GM23338 (cell line): ENCODE results near the gene MECP2. TPM values are rescaled to one million over a fixed set of nuclear protein-coding genes. Genes with fewer than 3 reads are reported as not detected.

Source experiments
- ATAC-seq: fragments of 200-7000 bp; cut with Tn5 transposase; 3 replicates; pipeline ENCODE4 v1.9.1; 2020
- DNase-seq: peaks from one replicate; pipeline ENCODE4 v3.0.0-alpha.2; 2015; ENCODE audit warnings: low spot score
- H2AFZ ChIP-seq: fragments of 200-600 bp; sonication (generic); 2 replicates; pipeline ENCODE4 v1.8.0; 2016; ENCODE audit warnings: antibody characterized with exemption, mild to moderate bottlenecking, moderate library complexity
- H3F3A ChIP-seq: fragments of 200-600 bp; sonication (generic); replicated peaks from 2 replicates; pipeline ENCODE4 v1.8.0; 2017; ENCODE audit warnings: antibody characterized with exemption, mixed run types, low read depth
- H3K27ac ChIP-seq: fragments of 200-600 bp; sonication (generic); 2 replicates; pipeline ENCODE4 v1.6.1; 2016; ENCODE audit warnings: low read depth
- H3K27me3 ChIP-seq: fragments of 200-600 bp; sonication (generic); 2 replicates; pipeline ENCODE4 v1.8.0; 2016; ENCODE audit warnings: mild to moderate bottlenecking, mixed run types, moderate library complexity; ENCODE audit not compliant: insufficient read depth
- H3K36me3 ChIP-seq: fragments of 200-600 bp; sonication (generic); 2 replicates; pipeline ENCODE4 v1.8.0; 2016; ENCODE audit warnings: mild to moderate bottlenecking; ENCODE audit not compliant: insufficient read depth
- H3K4me1 ChIP-seq: fragments of 200-600 bp; sonication (generic); 2 replicates; pipeline ENCODE4 v1.8.0; 2016; ENCODE audit warnings: mild to moderate bottlenecking, moderate library complexity; ENCODE audit not compliant: insufficient read depth
- H3K4me2 ChIP-seq: fragments of 200-600 bp; sonication (generic); 2 replicates; pipeline ENCODE4 v1.7.1; 2017; ENCODE audit warnings: mixed run types
- H3K4me3 ChIP-seq: fragments of 200-600 bp; sonication (generic); 2 replicates; pipeline ENCODE4 v1.6.1; 2016; ENCODE audit warnings: mixed run types
- H3K79me2 ChIP-seq: fragments of 200-600 bp; sonication (generic); replicated peaks from 2 replicates; pipeline ENCODE4 v1.8.0; 2017; ENCODE audit warnings: mild to moderate bottlenecking; ENCODE audit not compliant: insufficient read depth
- H3K9me2 ChIP-seq: fragments of 200-600 bp; sonication (generic); 2 replicates; pipeline ENCODE4 v1.8.0; 2017; ENCODE audit not compliant: insufficient read depth
- H4K20me1 ChIP-seq: fragments of 200-600 bp; sonication (generic); replicated peaks from 2 replicates; pipeline ENCODE4 v1.8.0; 2017; ENCODE audit warnings: mild to moderate bottlenecking; ENCODE audit not compliant: insufficient read depth
- H3K27ac Mint-ChIP-seq: 2 replicates; pipeline ENCODE4 v1.8.0; 2020; ENCODE audit warnings: inconsistent platforms, mild to moderate bottlenecking, moderate library complexity, mixed read lengths
- H3K27me3 Mint-ChIP-seq: 3 replicates; pipeline ENCODE4 v1.8.0; 2022; ENCODE audit warnings: low read depth, mild to moderate bottlenecking, moderate library complexity, mixed read lengths, inconsistent platforms; ENCODE audit not compliant: insufficient read depth, poor library complexity
- H3K36me3 Mint-ChIP-seq: 3 replicates; pipeline ENCODE4 v1.8.0; 2021; ENCODE audit warnings: low read depth, mild to moderate bottlenecking, inconsistent platforms, moderate library complexity, mixed read lengths
- H3K4me1 Mint-ChIP-seq: 3 replicates; pipeline ENCODE4 v1.8.0; 2020; ENCODE audit warnings: mild to moderate bottlenecking, inconsistent platforms, mixed read lengths
- H3K4me3 Mint-ChIP-seq: 3 replicates; pipeline ENCODE4 v1.8.0; 2021; ENCODE audit warnings: moderate library complexity, mild to moderate bottlenecking, inconsistent platforms, mixed read lengths
- H3K9me3 Mint-ChIP-seq: 3 replicates; pipeline ENCODE4 v1.8.0; 2020; ENCODE audit warnings: moderate library complexity, mild to moderate bottlenecking, inconsistent platforms, mixed read lengths
- EZH2 ChIP-seq: fragments of 200-600 bp; sonication (generic); IDR thresholded peaks from one replicate; pipeline ENCODE4 v1.8.0; 2017; ENCODE audit warnings: antibody characterized with exemption, mild to moderate bottlenecking, low read depth; ENCODE audit not compliant: unreplicated experiment
- EZH2phosphoT487 ChIP-seq: fragments of 200-600 bp; sonication (generic); IDR thresholded peaks from one replicate; pipeline ENCODE4 v1.8.1; 2018; ENCODE audit warnings: antibody characterized with exemption; ENCODE audit not compliant: unreplicated experiment
- JUNB ChIP-seq: IDR thresholded peaks from one replicate; pipeline ENCODE4 v1.6.1; 2016; ENCODE audit warnings: antibody characterized with exemption; ENCODE audit not compliant: unreplicated experiment
- NANOG ChIP-seq: IDR thresholded peaks from 2 replicates; pipeline ENCODE4 v1.6.1; 2016; ENCODE audit warnings: antibody characterized with exemption, borderline replicate concordance
- POLR2AphosphoS5 ChIP-seq: IDR thresholded peaks from 2 replicates; pipeline ENCODE4 v1.6.1; 2016; ENCODE audit warnings: antibody characterized with exemption, low read depth
- ZNF114 ChIP-seq: fragments of 250-450 bp; sonication (Bioruptor Pico); IDR thresholded peaks from 2 replicates; pipeline ENCODE4 v1.5.0; 2020; ENCODE audit warnings: mild to moderate bottlenecking, moderate library complexity
- ZNF331 ChIP-seq: fragments of 250-450 bp; sonication (Bioruptor Pico); IDR thresholded peaks from 2 replicates; pipeline ENCODE4 v1.5.0; 2020; ENCODE audit warnings: low read depth, mild to moderate bottlenecking, moderate library complexity
- polyA plus RNA-seq: library from polyadenylated mRNA; unstranded; fragments of >200 nt; fragmentation: Nextera tagmentation; extraction: Ambion mirVana; gene quantifications from 2 replicates; pipeline ENCODE4 v1.2.1, GENCODE V29; 2016
- total RNA-seq: library from RNA; depleted of rRNA; stranded (reverse); fragments of >200 nt; shearing (Covaris generic); gene quantifications from 2 replicates; pipeline ENCODE4 v1.2.3, GENCODE V29; 2014
- TF ChIP-seq, protein P1 (sequence below), 2 experiments: fragments of 200-600 bp in 1 of 2; sonication (generic) in 1 of 2; conservative IDR thresholded peaks; 2 replicates each; pipeline versions ENCODE4 v1.5.1 to v1.6.1; 2016 to 2017; ENCODE audit warnings: antibody characterized with exemption in 2 of 2, low read depth in 2 of 2, mild to moderate bottlenecking in 2 of 2, moderate library complexity in 1 of 2
- TF ChIP-seq, protein P2 (sequence below): fragments of 250-450 bp; sonication (Bioruptor Pico); IDR thresholded peaks from 2 replicates; pipeline ENCODE4 v1.5.0; 2020; ENCODE audit warnings: mild to moderate bottlenecking, moderate library complexity

MECP2 gene
- total and polyA plus RNA-seq, 2 experiments from 2014 or later, result 27.7 to 32.7 TPM

DNA sequence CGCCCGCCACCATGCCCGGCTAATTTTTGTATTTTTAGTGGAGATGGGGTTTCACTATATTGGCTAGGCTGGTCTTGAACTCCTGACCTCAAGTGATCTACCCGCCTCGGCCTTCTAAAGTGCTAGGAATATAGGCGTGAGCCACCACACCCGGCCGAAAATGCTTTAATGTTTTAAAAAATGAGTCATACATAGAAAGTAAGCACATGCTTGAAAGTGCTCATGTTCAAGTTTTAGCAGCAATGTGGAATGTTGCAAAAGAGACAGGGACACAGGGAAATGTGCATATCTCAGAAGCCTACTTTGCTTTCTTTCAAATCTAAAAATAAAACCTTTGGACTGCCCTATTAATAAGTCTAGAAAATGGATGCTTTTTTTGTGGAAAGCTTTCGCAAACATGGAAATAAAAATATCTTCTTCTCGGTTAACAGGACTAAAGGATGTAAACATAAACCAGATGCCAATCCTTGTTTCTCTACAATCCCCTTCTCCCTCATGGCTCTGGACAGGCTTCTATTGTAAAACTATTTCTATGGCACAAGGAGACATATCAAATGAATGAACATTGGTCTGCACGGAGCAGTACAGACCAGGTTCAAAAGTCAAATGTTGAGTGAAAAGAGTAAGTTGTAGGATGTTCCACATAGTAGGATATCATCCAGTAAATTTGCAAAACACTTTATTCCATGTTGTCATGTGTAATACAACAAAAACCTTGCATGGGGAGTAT, 15.0 kb downstream of the MECP2 start:
- no peak overlapping the region for H2AFZ ChIP-seq
- no peaks in the 10 kb centered on the region for H3K9me3 Mint-ChIP-seq
- peaks cover 91% of the 10 kb centered on the region for H3K79me2 ChIP-seq
- no peaks in the 10 kb centered on the region; the same call in none of the 2 replicates for H4K20me1 ChIP-seq
- no peaks in the 10 kb centered on the region for H3K36me3 ChIP-seq
- DNase-seq, result no peak
- ATAC-seq, result no peak
- no peak overlapping the region for H3K4me3 ChIP-seq
- H3K27me3 ChIP-seq, result no peaks in the 10 kb centered on the region
- no peak overlapping the region for H3K27ac ChIP-seq
- H3K4me1 Mint-ChIP-seq, result peaks cover 3% of the 10 kb centered on the region
- H3F3A ChIP-seq, result no peaks in the 10 kb centered on the region
- H3K4me2 ChIP-seq, result no peak overlapping the region
- H3K36me3 Mint-ChIP-seq, result peaks cover 9% of the 10 kb centered on the region; the same call in 2 of the 3 replicates
- TF ChIP-seq EZH2 (no peak), ZNF331 (CRISPR knock-in tag) (no peak), ZNF114 (CRISPR knock-in tag) (no peak), JUNB (no peak), POLR2AphosphoS5 (no peak)
- TF ChIP-seq, protein P1, sequence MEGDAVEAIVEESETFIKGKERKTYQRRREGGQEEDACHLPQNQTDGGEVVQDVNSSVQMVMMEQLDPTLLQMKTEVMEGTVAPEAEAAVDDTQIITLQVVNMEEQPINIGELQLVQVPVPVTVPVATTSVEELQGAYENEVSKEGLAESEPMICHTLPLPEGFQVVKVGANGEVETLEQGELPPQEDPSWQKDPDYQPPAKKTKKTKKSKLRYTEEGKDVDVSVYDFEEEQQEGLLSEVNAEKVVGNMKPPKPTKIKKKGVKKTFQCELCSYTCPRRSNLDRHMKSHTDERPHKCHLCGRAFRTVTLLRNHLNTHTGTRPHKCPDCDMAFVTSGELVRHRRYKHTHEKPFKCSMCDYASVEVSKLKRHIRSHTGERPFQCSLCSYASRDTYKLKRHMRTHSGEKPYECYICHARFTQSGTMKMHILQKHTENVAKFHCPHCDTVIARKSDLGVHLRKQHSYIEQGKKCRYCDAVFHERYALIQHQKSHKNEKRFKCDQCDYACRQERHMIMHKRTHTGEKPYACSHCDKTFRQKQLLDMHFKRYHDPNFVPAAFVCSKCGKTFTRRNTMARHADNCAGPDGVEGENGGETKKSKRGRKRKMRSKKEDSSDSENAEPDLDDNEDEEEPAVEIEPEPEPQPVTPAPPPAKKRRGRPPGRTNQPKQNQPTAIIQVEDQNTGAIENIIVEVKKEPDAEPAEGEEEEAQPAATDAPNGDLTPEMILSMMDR (conservative IDR thresholded peaks at IDR 0.05; ENCODE audit: low read depth in 2 of 2), result no peak
- peaks cover 2% of the 10 kb centered on the region for H3K27me3 Mint-ChIP-seq
- no peaks in the 10 kb centered on the region for H3K9me2 ChIP-seq
- no peak overlapping the region for H3K27ac Mint-ChIP-seq
- no peaks in the 10 kb centered on the region for H3K4me1 ChIP-seq
- no peak overlapping the region for H3K4me3 Mint-ChIP-seq

DNA sequence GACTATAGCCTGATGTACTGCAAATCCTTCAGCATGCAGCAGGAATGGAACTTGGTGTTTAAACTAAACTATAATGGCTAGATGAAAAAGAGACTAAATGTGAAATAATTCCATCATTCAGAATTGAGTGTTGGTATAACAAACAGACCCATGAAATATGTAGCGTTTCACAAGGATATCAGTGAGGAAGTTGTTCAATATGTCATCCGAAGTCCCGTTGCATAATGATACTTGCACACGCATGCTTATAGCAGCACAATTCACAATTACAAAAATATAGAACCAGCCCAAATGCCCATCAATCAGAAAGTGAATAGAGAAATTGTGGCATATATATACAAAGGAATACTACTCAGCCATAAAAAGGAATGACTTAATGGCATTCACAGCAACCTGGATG, 20.4 kb downstream of the MECP2 start:
- H3K4me3 Mint-ChIP-seq, result no peak overlapping the region
- H3K27ac Mint-ChIP-seq, result no peak overlapping the region
- Histone ChIP-seq H3K36me3 (no peaks in the 10 kb centered on the region), H3K79me2 (peaks cover 90% of the 10 kb centered on the region), H4K20me1 (no peaks in the 10 kb centered on the region; the same call in none of the 2 replicates), H3K27me3 (no peaks in the 10 kb centered on the region), H3F3A (no peaks in the 10 kb centered on the region), H2AFZ (no peak overlapping the region), H3K4me3 (no peak overlapping the region), H3K9me2 (no peaks in the 10 kb centered on the region), H3K4me2 (no peak overlapping the region), H3K4me1 (peaks cover 10% of the 10 kb centered on the region), H3K27ac (no peak overlapping the region)
- no peak for DNase-seq
- H3K4me1 Mint-ChIP-seq, result peaks cover 21% of the 10 kb centered on the region
- ATAC-seq, result no peak
- H3K27me3 Mint-ChIP-seq, result peaks cover 2% of the 10 kb centered on the region
- H3K9me3 Mint-ChIP-seq, result no peaks in the 10 kb centered on the region
- no peak for TF ChIP-seq EZH2
- TF ChIP-seq JUNB, result no peak
- TF ChIP-seq EZH2phosphoT487, result no peak
- no peak for TF ChIP-seq NANOG
- no peak for TF ChIP-seq ZNF331 (CRISPR knock-in tag)
- no peak for TF ChIP-seq POLR2AphosphoS5
- no peak for TF ChIP-seq ZNF114 (CRISPR knock-in tag)
- peaks cover 9% of the 10 kb centered on the region; the same call in 2 of the 3 replicates for H3K36me3 Mint-ChIP-seq

DNA sequence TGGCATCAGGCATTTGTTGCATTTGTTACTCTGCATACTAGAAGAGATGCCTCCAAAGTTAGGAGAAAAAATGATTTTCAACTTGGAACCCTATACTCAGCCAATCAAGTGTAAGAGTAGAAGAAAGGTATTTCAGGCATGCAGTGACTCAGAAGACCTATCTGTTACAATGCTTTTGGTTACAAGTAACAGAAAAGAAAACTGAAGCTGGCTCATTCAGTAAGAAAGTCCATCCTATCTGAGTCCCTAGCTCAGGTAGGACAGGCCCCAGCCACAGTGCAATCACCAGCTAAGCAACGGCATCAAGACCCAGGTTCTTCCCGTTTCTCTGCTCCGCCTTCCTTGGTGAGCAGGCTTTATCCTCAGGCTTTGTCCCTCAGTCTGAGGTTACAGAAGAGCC, 23.3 kb downstream of the MECP2 start:
- H3K27me3 Mint-ChIP-seq, result peaks cover 2% of the 10 kb centered on the region
- H3K4me3 ChIP-seq, result no peak overlapping the region
- no peak for TF ChIP-seq ZNF114 (CRISPR knock-in tag)
- TF ChIP-seq, protein P2, sequence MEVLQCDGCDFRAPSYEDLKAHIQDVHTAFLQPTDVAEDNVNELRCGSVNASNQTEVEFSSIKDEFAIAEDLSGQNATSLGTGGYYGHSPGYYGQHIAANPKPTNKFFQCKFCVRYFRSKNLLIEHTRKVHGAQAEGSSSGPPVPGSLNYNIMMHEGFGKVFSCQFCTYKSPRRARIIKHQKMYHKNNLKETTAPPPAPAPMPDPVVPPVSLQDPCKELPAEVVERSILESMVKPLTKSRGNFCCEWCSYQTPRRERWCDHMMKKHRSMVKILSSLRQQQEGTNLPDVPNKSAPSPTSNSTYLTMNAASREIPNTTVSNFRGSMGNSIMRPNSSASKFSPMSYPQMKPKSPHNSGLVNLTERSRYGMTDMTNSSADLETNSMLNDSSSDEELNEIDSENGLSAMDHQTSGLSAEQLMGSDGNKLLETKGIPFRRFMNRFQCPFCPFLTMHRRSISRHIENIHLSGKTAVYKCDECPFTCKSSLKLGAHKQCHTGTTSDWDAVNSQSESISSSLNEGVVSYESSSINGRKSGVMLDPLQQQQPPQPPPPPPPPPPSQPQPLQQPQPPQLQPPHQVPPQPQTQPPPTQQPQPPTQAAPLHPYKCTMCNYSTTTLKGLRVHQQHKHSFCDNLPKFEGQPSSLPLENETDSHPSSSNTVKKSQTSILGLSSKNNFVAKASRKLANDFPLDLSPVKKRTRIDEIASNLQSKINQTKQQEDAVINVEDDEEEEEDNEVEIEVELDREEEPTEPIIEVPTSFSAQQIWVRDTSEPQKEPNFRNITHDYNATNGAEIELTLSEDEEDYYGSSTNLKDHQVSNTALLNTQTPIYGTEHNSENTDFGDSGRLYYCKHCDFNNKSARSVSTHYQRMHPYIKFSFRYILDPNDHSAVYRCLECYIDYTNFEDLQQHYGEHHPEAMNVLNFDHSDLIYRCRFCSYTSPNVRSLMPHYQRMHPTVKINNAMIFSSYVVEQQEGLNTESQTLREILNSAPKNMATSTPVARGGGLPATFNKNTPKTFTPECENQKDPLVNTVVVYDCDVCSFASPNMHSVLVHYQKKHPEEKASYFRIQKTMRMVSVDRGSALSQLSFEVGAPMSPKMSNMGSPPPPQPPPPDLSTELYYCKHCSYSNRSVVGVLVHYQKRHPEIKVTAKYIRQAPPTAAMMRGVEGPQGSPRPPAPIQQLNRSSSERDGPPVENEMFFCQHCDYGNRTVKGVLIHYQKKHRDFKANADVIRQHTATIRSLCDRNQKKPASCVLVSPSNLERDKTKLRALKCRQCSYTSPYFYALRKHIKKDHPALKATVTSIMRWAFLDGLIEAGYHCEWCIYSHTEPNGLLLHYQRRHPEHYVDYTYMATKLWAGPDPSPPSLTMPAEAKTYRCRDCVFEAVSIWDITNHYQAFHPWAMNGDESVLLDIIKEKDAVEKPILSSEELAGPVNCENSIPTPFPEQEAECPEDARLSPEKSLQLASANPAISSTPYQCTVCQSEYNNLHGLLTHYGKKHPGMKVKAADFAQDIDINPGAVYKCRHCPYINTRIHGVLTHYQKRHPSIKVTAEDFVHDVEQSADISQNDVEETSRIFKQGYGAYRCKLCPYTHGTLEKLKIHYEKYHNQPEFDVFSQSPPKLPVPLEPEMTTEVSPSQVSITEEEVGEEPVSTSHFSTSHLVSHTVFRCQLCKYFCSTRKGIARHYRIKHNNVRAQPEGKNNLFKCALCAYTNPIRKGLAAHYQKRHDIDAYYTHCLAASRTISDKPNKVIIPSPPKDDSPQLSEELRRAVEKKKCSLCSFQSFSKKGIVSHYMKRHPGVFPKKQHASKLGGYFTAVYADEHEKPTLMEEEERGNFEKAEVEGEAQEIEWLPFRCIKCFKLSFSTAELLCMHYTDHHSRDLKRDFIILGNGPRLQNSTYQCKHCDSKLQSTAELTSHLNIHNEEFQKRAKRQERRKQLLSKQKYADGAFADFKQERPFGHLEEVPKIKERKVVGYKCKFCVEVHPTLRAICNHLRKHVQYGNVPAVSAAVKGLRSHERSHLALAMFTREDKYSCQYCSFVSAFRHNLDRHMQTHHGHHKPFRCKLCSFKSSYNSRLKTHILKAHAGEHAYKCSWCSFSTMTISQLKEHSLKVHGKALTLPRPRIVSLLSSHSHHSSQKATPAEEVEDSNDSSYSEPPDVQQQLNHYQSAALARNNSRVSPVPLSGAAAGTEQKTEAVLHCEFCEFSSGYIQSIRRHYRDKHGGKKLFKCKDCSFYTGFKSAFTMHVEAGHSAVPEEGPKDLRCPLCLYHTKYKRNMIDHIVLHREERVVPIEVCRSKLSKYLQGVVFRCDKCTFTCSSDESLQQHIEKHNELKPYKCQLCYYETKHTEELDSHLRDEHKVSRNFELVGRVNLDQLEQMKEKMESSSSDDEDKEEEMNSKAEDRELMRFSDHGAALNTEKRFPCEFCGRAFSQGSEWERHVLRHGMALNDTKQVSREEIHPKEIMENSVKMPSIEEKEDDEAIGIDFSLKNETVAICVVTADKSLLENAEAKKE (CRISPR knock-in tag), result no peak

More for the DNA sequence above, 23.3 kb downstream of the MECP2 start:
- peak; percentile 59 for DNase-seq
- H3K9me2 ChIP-seq, result no peaks in the 10 kb centered on the region
- Mint-ChIP-seq H3K4me1 (peaks cover 21% of the 10 kb centered on the region), H3K9me3 (no peaks in the 10 kb centered on the region), H3K27ac (no peak overlapping the region), H3K4me3 (no peak overlapping the region), H3K36me3 (peaks cover 6% of the 10 kb centered on the region; the same call in 2 of the 3 replicates)
- H3F3A ChIP-seq, result no peaks in the 10 kb centered on the region
- ATAC-seq, result peak; percentile 84
- peak overlapping the region; percentile 93 for H3K27ac ChIP-seq
- peaks cover 78% of the 10 kb centered on the region for H3K79me2 ChIP-seq
- H4K20me1 ChIP-seq, result no peaks in the 10 kb centered on the region; the same call in 1 of the 2 replicates
- 0 out of 2 replicates have a peak overlapping the region, but pooled peaks have one; percentile 22 for H3K4me2 ChIP-seq
- H2AFZ ChIP-seq, result no peak overlapping the region
- H3K36me3 ChIP-seq, result no peaks in the 10 kb centered on the region
- H3K4me1 ChIP-seq, result peaks cover 10% of the 10 kb centered on the region
- no peaks in the 10 kb centered on the region for H3K27me3 ChIP-seq
